Astrocyte (in vitro differentiated cells and primary cell): ENCODE results near the gene AFF3. TPM values are rescaled to one million over a fixed set of nuclear protein-coding genes. Genes with fewer than 3 reads are reported as not detected.
A peak's percentile ranks its signal among the peaks of the same experiment; 100 is the strongest.

Experiments
- DNase-seq: peaks from one replicate; pipeline ENCODE4 v3.0.0-alpha.2; 2010; ENCODE audit warnings: low read depth
- FAIRE-seq: peaks from 2 replicates; lab custom pipeline; 2011; peaks lifted over from hg19 to GRCh38; lab: Jason Lieb, UNC
- H2AFZ ChIP-seq: 2 replicates; pipeline ENCODE4 v1.6.0; 2012; ENCODE audit warnings: low read depth, low read length, inconsistent platforms
- H3K27ac ChIP-seq: 2 replicates; pipeline ENCODE4 v1.5.1; 2011; ENCODE audit warnings: low read depth, low read length, inconsistent platforms
- H3K27me3 ChIP-seq: 2 replicates; pipeline ENCODE4 v1.6.0; 2011; ENCODE audit warnings: low read length, inconsistent platforms; ENCODE audit not compliant: insufficient read depth
- H3K36me3 ChIP-seq: 2 replicates; pipeline ENCODE4 v1.5.1; 2011; ENCODE audit warnings: low read length, inconsistent platforms; ENCODE audit not compliant: insufficient read depth
- H3K4me1 ChIP-seq: 2 replicates; pipeline ENCODE4 v1.5.1; 2011; ENCODE audit warnings: low read length, inconsistent platforms; ENCODE audit not compliant: insufficient read depth
- H3K4me2 ChIP-seq: 2 replicates; pipeline ENCODE4 v1.6.0; 2012; ENCODE audit warnings: low read length, inconsistent platforms
- H3K4me3 ChIP-seq: 2 replicates; pipeline ENCODE4 v1.5.1; 2011; ENCODE audit warnings: low read depth, mild to moderate bottlenecking, low read length, inconsistent platforms; ENCODE audit not compliant: insufficient read depth
- H3K79me2 ChIP-seq: 2 replicates; pipeline ENCODE4 v1.6.0; 2012; ENCODE audit warnings: mild to moderate bottlenecking, low read length, inconsistent platforms; ENCODE audit not compliant: insufficient read depth
- H3K9ac ChIP-seq: 2 replicates; pipeline ENCODE4 v1.6.0; 2012; ENCODE audit warnings: mild to moderate bottlenecking, low read length, inconsistent platforms
- H3K9me3 ChIP-seq: 2 replicates; pipeline ENCODE4 v1.5.1; 2012; ENCODE audit warnings: low read depth, mild to moderate bottlenecking, low read length, inconsistent platforms; ENCODE audit not compliant: insufficient read depth
- H4K20me1 ChIP-seq: 2 replicates; pipeline ENCODE4 v1.6.0; 2012; ENCODE audit warnings: low read length, inconsistent platforms; ENCODE audit not compliant: insufficient read depth
- H3K27ac Mint-ChIP-seq: one replicate; pipeline ENCODE4 v1.8.0; 2021; ENCODE audit warnings: mild to moderate bottlenecking, mixed read lengths; ENCODE audit not compliant: unreplicated experiment
- H3K27me3 Mint-ChIP-seq: one replicate; pipeline ENCODE4 v1.8.0; 2021; ENCODE audit warnings: low read depth, mixed read lengths; ENCODE audit not compliant: unreplicated experiment
- H3K36me3 Mint-ChIP-seq: one replicate; pipeline ENCODE4 v1.8.0; 2021; ENCODE audit warnings: low read depth, mixed read lengths; ENCODE audit not compliant: unreplicated experiment
- H3K4me1 Mint-ChIP-seq: one replicate; pipeline ENCODE4 v1.8.0; 2021; ENCODE audit warnings: low read depth, mixed read lengths; ENCODE audit not compliant: unreplicated experiment
- H3K4me3 Mint-ChIP-seq: one replicate; pipeline ENCODE4 v1.8.0; 2021; ENCODE audit warnings: mild to moderate bottlenecking, moderate library complexity, mixed read lengths; ENCODE audit not compliant: unreplicated experiment
- H3K9me3 Mint-ChIP-seq: one replicate; pipeline ENCODE4 v1.8.0; 2021; ENCODE audit warnings: mild to moderate bottlenecking, mixed read lengths; ENCODE audit not compliant: unreplicated experiment
- CTCF ChIP-seq: IDR thresholded peaks from 2 replicates; pipeline ENCODE4 v1.5.1; 2011; ENCODE audit warnings: low read depth, mild to moderate bottlenecking, inconsistent platforms, low read length, moderate library complexity; ENCODE audit not compliant: insufficient read depth
- EZH2 ChIP-seq: IDR thresholded peaks from 2 replicates; pipeline ENCODE4 v1.6.1; 2012; ENCODE audit warnings: mild to moderate bottlenecking, low read length, inconsistent platforms; ENCODE audit not compliant: insufficient read depth
- total RNA-seq: library from RNA; stranded (reverse); gene quantifications from 2 replicates; pipeline ENCODE4 v1.2.1, GENCODE V29; 2021

The AFF3 gene
- total RNA-seq, 1 donor from 2014 or later: 14.7 TPM

- peaks cover 3% of the 10 kb centered on the region for H3K9me3 Mint-ChIP-seq
- no peak for TF ChIP-seq CTCF
- TF ChIP-seq EZH2: no peak
- Histone ChIP-seq H3K9ac (no peak overlapping the region), H3K4me2 (no peak overlapping the region), H2AFZ (no peak overlapping the region), H3K79me2 (no peaks in the 10 kb centered on the region), H3K27me3 (no peaks in the 10 kb centered on the region), H3K27ac (no peak overlapping the region), H3K4me1 (no peaks in the 10 kb centered on the region), H3K9me3 (no peaks in the 10 kb centered on the region), H3K36me3 (no peaks in the 10 kb centered on the region), H3K4me3 (no peak overlapping the region), H4K20me1 (no peaks in the 10 kb centered on the region)
- peaks cover 8% of the 10 kb centered on the region for H3K36me3 Mint-ChIP-seq
- H3K27me3 Mint-ChIP-seq: no peaks in the 10 kb centered on the region
- peaks cover 21% of the 10 kb centered on the region for H3K4me1 Mint-ChIP-seq
- peak; percentile 57 for DNase-seq
- H3K4me3 Mint-ChIP-seq: no peak overlapping the region
- FAIRE-seq: no peak
- peak overlapping the region; percentile 12 for H3K27ac Mint-ChIP-seq
These were observed 308.0 kb downstream of the AFF3 start for GRCh38 chr2:99834426-99834825.

- H3K27me3 Mint-ChIP-seq: no peaks in the 10 kb centered on the region
- H3K27ac Mint-ChIP-seq: no peak overlapping the region
- no peak overlapping the region for H3K4me2 ChIP-seq
- no peak overlapping the region for H3K9ac ChIP-seq
- FAIRE-seq (no peak), DNase-seq (no peak)
- H3K27me3 ChIP-seq: no peaks in the 10 kb centered on the region
- no peak overlapping the region for H3K4me3 Mint-ChIP-seq
- H3K4me3 ChIP-seq: no peak overlapping the region
- H3K4me1 Mint-ChIP-seq: peaks cover 22% of the 10 kb centered on the region
- TF ChIP-seq CTCF (no peak), EZH2 (no peak)
- H3K4me1 ChIP-seq: no peaks in the 10 kb centered on the region
- H3K9me3 ChIP-seq: no peaks in the 10 kb centered on the region
- no peak overlapping the region for H3K27ac ChIP-seq
- H3K36me3 Mint-ChIP-seq: peaks cover 8% of the 10 kb centered on the region
- H3K9me3 Mint-ChIP-seq: peaks cover 4% of the 10 kb centered on the region
- H3K36me3 ChIP-seq: no peaks in the 10 kb centered on the region
- H4K20me1 ChIP-seq: no peaks in the 10 kb centered on the region
- H3K79me2 ChIP-seq: no peaks in the 10 kb centered on the region
- no peak overlapping the region for H2AFZ ChIP-seq
These were observed 308.7 kb downstream of the AFF3 start for GRCh38 chr2:99833586-99834201.

GRCh38 chr2:99832926-99833325 lies 309.5 kb downstream of the AFF3 start:
- Histone ChIP-seq H3K9ac (no peak overlapping the region), H4K20me1 (no peaks in the 10 kb centered on the region), H3K4me2 (no peak overlapping the region), H3K36me3 (no peaks in the 10 kb centered on the region), H3K4me3 (no peak overlapping the region), H3K9me3 (no peaks in the 10 kb centered on the region), H3K27ac (no peak overlapping the region), H2AFZ (no peak overlapping the region), H3K79me2 (no peaks in the 10 kb centered on the region), H3K4me1 (no peaks in the 10 kb centered on the region), H3K27me3 (no peaks in the 10 kb centered on the region)
- DNase-seq (no peak), FAIRE-seq (no peak)
- Mint-ChIP-seq H3K27ac (no peak overlapping the region), H3K4me1 (peaks cover 24% of the 10 kb centered on the region), H3K9me3 (peaks cover 4% of the 10 kb centered on the region), H3K4me3 (no peak overlapping the region), H3K36me3 (peaks cover 7% of the 10 kb centered on the region), H3K27me3 (no peaks in the 10 kb centered on the region)
- TF ChIP-seq EZH2 (no peak), CTCF (no peak)
